Non-pigmented ciliary epithelial cell (primary cell): Measurements from ENCODE around the gene GAD1.
A peak's percentile ranks its signal among the peaks of the same experiment; 100 is the strongest.

Experiments used
- DNase-seq: peaks from one replicate; pipeline ENCODE4 v3.0.0-alpha.2; 2010; ENCODE audit warnings: low read depth

The GAD1 gene

DNA sequence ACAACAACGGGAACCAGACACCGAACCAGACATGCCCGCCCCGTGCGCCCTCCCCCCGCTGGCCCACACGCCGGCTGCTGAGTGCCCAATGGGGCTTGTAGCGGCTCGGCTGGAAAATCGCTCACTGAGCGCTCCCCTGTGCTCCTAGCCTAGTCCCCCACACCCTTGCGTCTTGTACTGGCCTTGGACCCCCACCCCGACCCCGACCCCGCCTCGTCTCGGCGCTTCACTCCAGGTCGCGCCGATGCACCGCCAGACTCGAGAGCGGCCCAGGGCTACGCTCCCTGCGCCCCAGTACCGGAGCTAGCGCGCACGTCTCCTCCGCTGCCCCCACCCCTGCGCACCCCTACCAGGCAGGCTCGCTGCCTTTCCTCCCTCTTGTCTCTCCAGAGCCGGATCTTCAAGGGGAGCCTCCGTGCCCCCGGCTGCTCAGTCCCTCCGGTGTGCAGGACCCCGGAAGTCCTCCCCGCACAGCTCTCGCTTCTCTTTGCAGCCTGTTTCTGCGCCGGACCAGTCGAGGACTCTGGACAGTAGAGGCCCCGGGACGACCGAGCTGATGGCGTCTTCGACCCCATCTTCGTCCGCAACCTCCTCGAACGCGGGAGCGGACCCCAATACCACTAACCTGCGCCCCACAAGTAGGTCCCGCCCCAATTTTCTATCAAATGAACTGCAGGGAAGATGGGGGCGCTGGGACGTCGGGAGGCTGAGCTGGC is 1.5 kb downstream of the GAD1 start:
- no peak for DNase-seq

DNA sequence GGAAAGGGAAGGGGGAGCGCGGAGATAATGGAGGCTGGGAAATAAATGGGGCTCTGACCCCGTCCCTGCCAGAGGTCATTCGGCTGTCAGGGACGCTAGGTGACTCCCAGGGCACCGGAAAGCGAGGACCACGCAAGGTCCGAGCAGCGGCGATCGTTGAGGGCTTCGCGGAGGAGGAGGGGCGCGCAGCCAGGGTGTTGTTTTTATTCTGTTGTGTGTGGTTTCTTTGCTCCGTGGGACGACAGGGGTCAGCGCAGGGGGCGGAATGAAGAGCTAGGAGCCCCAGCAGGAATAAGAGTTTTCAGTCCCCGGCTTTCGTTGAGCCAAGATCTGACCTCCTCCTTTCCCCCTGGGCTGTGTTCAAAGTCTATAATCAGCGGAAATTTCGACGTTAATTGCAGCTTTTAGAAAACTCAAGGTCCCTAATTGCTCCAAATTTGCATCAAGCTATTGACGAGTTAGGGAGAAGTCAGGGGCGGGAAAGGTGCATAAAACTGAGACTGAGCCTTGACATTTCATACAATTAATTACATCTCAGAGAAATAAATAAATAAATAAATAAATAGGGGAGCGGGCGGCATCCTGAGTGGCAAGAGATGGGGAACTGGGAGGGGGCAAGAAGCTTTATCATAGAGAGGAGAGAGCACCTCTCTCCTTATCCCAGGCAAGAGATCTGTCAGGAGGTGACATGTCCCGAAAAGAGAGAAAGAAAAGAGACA is 2.2 kb downstream of the GAD1 start:
- no peak for DNase-seq

GRCh38 chr2:170819680-170820664 is 3.3 kb downstream of the GAD1 start:
- no peak for DNase-seq

DNA sequence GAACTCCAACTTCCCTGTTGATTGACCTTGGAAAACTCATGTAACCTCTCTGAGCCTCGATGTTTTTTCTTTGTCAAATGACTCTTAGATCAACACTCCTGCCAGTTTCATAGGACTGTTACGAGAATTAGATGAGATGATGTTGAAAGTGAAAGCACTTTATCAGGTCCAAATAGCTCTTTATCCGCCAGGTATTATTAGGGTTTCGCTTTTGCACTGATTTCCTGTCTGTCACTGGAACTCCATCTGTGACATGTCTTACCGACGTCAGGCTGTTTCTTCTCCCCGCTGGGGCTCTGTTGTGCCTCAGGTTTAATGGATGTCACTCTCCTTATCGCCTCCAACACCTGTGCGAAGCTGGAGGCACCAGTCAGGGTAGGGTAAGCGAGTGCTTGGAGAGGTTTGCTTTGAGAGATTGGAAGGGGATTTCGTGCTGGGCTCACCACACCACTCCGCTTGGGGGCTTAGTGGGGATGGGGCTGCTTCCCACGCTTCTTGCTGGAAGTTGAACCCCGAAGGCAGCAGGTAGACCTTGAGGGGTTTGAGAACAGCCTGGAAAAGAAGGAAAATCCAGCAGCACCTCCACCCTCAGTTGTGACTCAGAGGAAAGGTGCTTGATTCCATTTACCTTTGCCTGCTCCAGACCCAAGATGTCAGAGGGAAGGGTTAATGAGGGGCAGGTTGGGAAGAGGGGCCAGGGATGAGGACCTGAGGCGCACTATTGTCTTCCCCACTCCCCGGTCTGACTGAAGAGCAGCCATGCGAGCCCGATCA is 4.3 kb downstream of the GAD1 start:
- no peak for DNase-seq

- DNase-seq: no peak
Measured at GRCh38 chr2:170821531-170822289, 5.0 kb downstream of the GAD1 start.

- DNase-seq: no peak
Measured at GRCh38 chr2:170822290-170823087, 5.8 kb downstream of the GAD1 start.

- DNase-seq: no peak
Measured at GRCh38 chr2:170823088-170823897, 6.6 kb downstream of the GAD1 start.

DNA sequence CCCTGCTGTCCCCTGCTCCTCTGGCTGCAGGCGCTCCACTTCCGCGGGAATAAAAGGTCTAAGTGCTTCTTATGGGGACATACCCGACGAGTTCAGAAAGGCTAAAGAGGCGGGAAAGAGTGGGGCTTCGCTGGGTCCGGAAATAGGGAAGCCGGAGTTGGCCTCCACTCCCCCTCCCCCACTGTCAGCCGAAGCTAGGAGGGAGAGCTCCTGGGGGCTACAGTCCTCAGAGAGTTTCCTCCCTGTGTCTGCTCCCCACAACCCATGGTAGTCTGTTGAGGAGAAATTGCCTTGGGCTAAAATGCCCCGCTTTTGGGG is 7.2 kb downstream of the GAD1 start:
- no peak for DNase-seq

DNA sequence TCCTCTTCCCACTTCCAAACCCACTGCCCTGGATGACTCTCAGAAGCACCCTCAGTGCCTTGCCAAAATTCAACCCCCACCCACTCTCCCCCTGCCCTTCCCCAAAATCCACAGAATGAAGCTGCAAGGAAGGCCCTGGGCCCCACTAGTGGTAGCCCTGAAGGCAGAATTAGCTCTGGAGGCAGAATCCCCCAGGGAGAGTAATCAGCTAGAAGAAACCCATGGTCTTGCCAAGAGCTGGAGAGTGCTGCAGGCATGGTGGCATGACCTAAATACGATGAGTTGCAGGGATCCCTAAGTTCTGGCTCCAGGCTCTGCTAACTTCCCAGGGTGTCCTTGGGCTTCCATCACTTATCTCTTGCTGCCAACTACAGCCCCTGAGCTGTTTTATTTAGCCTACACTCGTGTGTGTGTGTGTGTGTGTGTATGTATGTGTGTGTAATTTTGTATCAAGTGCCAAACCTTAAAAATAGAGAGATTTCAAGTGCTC is 7.9 kb downstream of the GAD1 start:
- no peak for DNase-seq

- no peak for DNase-seq
Measured at GRCh38 chr2:170827841-170828532, 11.3 kb downstream of the GAD1 start.

- DNase-seq: no peak
Measured at GRCh38 chr2:170828533-170828916, 11.8 kb downstream of the GAD1 start.

DNA sequence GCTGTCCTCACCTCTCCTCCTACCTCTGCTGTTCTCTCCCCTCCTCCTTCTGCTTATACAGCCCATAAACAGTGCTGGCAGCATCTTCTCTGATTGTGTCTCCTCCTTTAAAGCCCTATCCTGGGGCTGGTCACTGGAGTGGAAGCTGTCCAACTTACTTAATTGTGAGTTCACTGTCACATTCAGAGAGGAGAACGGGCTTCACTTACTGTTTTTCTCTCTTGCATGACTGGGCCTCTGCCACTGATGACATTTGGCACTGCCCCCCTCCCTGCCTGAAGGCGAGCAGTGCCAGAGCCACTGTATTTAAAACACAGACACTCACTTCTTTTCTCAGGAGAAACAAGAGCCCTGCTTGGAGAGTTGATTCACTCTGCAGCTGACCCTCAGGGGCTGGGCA is 12.3 kb downstream of the GAD1 start:
- no peak for DNase-seq

DNA sequence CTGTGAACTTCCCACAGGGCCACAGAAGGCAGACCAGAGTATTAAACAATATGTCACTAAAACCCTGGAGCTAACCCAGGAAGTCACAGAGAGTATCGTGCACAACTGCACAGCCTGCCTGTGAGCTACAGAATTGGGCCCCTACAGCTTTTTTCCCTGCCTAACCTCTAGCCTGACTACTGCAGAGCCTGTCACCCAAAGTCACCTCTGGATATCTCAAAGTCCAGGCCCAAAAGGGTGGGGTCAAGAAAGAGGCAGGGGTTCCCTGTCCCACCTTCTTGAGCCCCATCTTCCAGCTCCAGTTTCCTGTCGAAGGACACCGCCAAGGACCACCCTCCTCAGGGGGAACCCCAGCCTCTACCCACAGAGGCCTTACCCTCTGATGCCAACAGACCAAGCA is 13.5 kb downstream of the GAD1 start:
- no peak for DNase-seq

GRCh38 chr2:170831115-170831514 is 14.4 kb downstream of the GAD1 start:
- DNase-seq: no peak

GRCh38 chr2:170836027-170836426 is 19.3 kb downstream of the GAD1 start:
- DNase-seq: no peak

DNA sequence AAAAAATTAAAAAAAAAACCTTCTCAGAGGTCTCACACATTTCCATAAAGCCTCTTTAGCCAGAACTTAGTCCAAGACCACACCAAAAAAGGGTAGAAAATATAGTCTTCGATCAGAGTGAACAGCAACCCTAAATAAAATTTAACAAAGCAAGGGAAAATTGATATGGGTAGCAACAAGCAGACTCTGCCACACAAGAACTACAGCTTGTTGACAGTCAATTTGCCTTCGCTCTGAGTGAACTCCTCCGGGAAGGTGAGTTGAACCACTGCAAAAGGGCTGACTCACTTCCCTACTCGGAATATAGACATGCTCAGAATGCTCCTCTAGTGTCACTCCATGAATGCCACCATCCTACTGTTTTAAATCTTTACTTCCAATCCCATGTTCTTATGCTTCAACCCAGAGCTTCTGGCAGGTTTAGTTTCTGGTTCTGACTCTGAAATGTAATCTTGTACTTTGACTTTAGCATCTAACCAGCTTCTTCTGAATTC is 24.1 kb downstream of the GAD1 start:
- DNase-seq: no peak

DNA sequence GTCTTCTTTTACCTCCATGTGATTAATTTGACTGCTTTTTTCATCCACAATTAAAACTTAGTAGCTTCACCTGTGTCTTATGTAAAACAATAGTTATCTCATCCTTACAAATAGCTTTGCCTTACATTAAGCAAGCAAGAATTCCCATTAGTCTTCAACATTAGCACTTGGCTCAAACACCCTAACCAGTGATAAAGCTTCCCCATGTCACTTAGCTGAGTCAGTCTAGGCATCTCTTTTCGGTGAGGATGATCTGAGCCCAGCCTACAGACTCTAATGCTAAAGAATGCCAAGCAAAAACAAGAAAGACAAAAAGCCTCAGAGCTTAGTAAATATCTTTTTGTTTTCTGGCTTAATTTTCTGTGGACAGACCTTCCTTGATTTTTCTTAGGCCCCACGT is 26.1 kb downstream of the GAD1 start:
- peak; percentile 9 for DNase-seq

DNA sequence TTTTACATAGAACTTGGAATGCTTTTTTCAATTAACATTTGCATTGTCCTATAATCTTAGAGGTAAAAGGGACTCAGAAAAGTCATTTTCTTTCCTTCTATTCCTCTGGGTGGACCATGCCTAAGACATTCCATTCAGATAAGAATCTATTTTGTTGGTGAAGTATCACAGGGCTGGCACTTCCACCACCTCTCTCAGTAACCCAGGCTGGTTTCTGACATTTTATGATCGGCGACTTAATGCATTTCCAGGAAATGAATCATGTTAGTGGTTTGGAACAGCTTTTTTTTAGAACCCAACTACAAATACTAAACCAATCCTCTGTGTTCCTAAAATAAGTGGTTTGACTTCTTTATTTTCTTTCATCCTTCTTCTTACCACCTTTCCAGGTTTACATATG is 27.0 kb downstream of the GAD1 start:
- peak; percentile 4 for DNase-seq

DNA sequence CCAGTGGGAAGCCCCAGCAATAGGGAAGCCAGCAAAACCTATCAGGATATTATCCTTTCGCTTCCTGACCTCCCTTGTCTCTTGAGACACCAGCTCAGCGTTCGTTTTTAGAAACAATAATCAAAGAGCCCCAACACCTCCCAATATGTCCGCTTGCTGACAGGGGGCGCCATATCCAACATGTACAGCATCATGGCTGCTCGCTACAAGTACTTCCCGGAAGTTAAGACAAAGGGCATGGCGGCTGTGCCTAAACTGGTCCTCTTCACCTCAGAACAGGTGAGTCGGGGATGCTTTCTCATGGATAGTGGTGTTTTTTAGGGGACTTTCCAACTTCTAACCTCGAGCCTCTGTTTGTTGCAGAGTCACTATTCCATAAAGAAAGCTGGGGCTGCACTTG is 28.7 kb downstream of the GAD1 start:
- DNase-seq: no peak
